Stomach (tissue), 9 donors: ENCODE measurements around the gene SPDYE16. TPM values are rescaled to one million over a fixed set of nuclear protein-coding genes. Genes with fewer than 3 reads are reported as not detected.
"Not testable (repeated sequence)": the region's sequence is repeated elsewhere in the genome, so short reads cannot be mapped to it uniquely, and the experiment has no call there.

Experiments used
- DNase-seq, 2 donors: peaks; one replicate each; pipeline versions ENCODE4 v3.0.0 to v3.0.0-alpha.2; 2013 to 2019
- H3K27ac ChIP-seq, 5 donors: fragments of 200-600 bp in 4 of 5; sonication (generic) in 4 of 5; one replicate each; pipeline ENCODE4 v1.5.1; 2013 to 2019; ENCODE audit warnings: mild to moderate bottlenecking in 1 of 5, moderate library complexity in 1 of 5
- H3K27me3 ChIP-seq, 3 donors: fragments of 200-600 bp; sonication (generic); one replicate each; pipeline ENCODE4 v1.5.1; 2017 to 2019; ENCODE audit warnings: mixed run types in 1 of 3
- H3K36me3 ChIP-seq, 4 donors: fragments of 200-600 bp; sonication (generic); 1 replicate in 3 of 4; 2 replicates in 1 of 4; pipeline ENCODE4 v1.5.1; 2016 to 2019
- H3K4me1 ChIP-seq, 4 donors: fragments of 200-600 bp; sonication (generic); one replicate each; pipeline ENCODE4 v1.5.1; 2016 to 2019
- H3K4me3 ChIP-seq, 4 donors: fragments of 200-600 bp; sonication (generic) in 3 of 4; one replicate each; pipeline ENCODE4 v1.5.1; 2016 to 2019; ENCODE audit warnings: mild to moderate bottlenecking in 1 of 4
- H3K9me3 ChIP-seq, 4 donors: fragments of 200-600 bp; sonication (generic); one replicate each; pipeline ENCODE4 v1.5.1; 2016 to 2019
- WGBS, 5 donors: extraction: QIAGEN DNeasy Blood & Tissue Kit in 3 of 5; methylation state at CpG; one replicate each; pipeline versions ENCODE4 v1.1.5 to v1.1.7; 2013 to 2018; 5-methylcytosine and 5-hydroxymethylcytosine counted together
- intact Hi-C: fragments of 100-400 bp; cut with DNase I; formaldehyde crosslinking; loops from one replicate; pipeline ENCODE4 v1.15.1; 2023; ENCODE audit warnings: low total_unique reads
- polyA plus RNA-seq, 3 donors: library from polyadenylated mRNA; stranded (reverse); fragments of 200-250 nt; gene quantifications; one replicate each; pipeline ENCODE4 v1.2.3, GENCODE V29; 2013
- small RNA-seq, 4 donors: library from RNA; depleted of rRNA; stranded (forward); fragments of <200 nt; gene quantifications; one replicate each; pipeline ENCODE3, GENCODE V24; 2016
- total RNA-seq, 5 donors: library from RNA; depleted of rRNA; stranded (reverse); fragments of >200 nt; gene quantifications; one replicate each; pipeline versions ENCODE4 v1.1.0 to v1.2.3, GENCODE V29; 2014 to 2016
- donor health status: healthy with polysubstance abuse.
- donor health status: Bipolar disorder and iron deficiency.
- donor health status: healthy.

Gene SPDYE16
- total and polyA plus RNA-seq, 8 donors: 0.03 TPM; not detected in 7

DNA sequence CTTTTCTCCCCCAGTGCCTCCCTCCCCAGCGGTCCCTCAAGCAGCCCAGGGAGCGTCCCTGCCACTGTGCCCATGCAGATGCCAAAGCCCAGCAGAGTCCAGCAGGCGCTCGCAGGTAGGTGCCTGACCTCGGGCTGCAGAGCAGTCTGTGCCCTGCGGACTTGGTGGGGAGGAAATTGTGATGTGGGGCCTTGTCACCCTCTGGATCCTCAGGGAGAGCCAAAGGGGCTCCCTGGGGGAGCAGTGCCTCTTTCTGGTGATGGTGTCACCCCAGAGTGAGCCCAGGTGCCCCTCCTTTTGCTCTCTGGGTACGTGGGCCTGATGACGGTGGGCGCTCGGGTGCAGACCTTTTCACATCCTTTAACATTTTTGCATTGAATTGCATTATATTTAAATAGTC is 51.0 kb downstream of the SPDYE16 start:
- H3K27ac ChIP-seq, intact Hi-C loops, H3K27me3 ChIP-seq, H3K4me3 ChIP-seq, H3K9me3 ChIP-seq, H3K4me1 ChIP-seq, DNase-seq: not testable (repeated sequence)
- H3K36me3 ChIP-seq: peaks cover 0 to 12% (median 3%) of the 10 kb centered on the region in 4 donors
- WGBS, 5 donors: 100% methylated on average over 2 to 4 of the region's 10 CpGs; no CpG with 5 or more reads in 2 of the 5 donors

DNA sequence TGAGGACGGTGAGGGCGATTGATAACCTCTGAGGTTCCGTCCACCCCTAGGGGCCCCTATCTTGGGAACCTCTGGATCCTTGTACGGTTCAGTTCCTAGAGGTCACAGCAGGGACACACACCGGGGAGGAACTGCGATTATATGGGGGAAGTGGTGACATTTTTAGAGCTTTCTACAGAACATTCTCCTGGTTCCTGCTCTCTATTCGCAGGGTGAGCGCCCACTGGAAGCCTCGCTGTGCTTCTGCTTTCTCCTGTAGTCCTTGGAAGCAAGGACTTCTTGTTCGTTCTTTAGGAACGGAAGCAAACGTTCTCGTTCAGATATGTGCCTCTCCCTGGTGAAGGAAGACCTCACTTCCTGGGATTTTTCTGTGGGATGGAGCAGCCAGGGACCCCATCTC is 55.1 kb downstream of the SPDYE16 start:
- H3K36me3 ChIP-seq: peaks cover 2 to 21% (median 10%) of the 10 kb centered on the region in 4 donors
- DNase-seq, intact Hi-C loops, H3K27ac ChIP-seq, H3K4me3 ChIP-seq, H3K4me1 ChIP-seq, H3K9me3 ChIP-seq, H3K27me3 ChIP-seq: not testable (repeated sequence)
- 71 to 100% (median 85%) methylated on average over 3 to 7 of the region's 13 CpGs; no CpG with 5 or more reads in 2 of the 5 donors for WGBS, 5 donors

DNA sequence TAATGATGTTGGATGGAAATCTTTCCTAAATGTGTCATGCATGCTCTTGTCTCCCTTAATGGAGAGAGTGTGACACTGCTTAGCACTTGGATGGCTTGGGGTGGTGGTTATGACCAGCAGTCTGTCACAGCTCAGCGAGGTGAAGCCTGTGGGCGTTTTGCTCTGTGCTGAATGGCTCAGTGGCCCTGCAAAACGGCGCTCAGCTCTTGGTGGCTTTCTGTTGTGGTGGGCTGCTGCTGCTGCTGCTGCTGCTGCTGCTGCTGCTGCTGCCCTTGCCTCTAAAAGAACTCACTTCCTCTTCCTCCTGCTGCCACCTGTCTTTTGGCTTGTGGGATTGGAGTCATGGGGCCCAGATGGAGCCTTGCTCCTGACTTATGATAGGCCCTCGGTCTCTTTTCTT is 56.5 kb downstream of the SPDYE16 start:
- H3K4me3 ChIP-seq, intact Hi-C loops, H3K9me3 ChIP-seq, H3K27ac ChIP-seq, DNase-seq, H3K4me1 ChIP-seq, H3K27me3 ChIP-seq: not testable (repeated sequence)
- H3K36me3 ChIP-seq: peaks cover 6 to 28% (median 19%) of the 10 kb centered on the region in 4 donors
- WGBS, 5 donors: 50 to 93% (median 70%) methylated on average over 1 to 2 of the region's 5 CpGs; no CpG with 5 or more reads in 1 of the 5 donors

DNA sequence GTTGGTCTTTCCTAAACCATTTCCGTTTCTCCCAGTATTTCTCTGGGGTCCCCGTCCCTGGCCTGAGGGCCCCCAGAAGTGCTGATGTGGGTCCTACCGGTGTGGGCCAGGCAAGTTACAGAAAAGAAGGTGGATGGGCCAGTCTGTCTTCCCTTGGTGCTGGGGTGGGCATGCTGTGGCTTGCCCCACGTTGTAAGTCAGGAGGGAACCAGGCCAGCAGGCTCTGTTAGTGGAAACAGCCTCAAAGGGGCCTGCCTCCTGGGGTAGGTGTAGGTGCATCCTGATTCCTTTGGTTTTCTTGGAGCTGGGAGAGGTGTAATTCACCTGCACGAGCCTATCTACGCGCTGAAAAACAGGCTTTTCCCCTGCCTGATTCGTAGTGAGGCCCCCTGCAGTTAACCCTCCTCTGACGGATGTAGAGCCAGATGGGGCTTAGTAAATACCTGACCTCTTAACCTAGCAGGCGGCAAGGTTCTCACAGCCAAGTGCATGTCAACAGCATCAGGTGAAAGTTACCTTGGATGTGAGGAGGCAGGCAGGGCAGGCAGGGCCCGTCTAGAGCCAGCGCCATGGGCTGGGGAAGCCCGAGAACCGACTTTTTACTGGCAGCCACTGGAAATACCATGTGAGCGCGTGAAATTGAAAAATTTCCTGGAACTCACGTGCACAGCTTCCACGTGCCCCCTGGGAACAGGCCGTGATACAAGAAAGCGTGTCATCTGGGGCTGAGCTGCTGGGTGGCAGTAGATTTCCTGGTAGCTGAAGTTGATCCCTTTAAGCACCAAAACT is 57.1 kb downstream of the SPDYE16 start:
- H3K36me3 ChIP-seq: peaks cover 6 to 30% (median 23%) of the 10 kb centered on the region in 4 donors
- H3K27ac ChIP-seq, DNase-seq, intact Hi-C loops, H3K9me3 ChIP-seq, H3K4me3 ChIP-seq, H3K27me3 ChIP-seq, H3K4me1 ChIP-seq: not testable (repeated sequence)
- WGBS, 5 donors: 44 to 65% (median 51%) methylated on average over 2 to 6 of the region's 20 CpGs; no CpG with 5 or more reads in 1 of the 5 donors

DNA sequence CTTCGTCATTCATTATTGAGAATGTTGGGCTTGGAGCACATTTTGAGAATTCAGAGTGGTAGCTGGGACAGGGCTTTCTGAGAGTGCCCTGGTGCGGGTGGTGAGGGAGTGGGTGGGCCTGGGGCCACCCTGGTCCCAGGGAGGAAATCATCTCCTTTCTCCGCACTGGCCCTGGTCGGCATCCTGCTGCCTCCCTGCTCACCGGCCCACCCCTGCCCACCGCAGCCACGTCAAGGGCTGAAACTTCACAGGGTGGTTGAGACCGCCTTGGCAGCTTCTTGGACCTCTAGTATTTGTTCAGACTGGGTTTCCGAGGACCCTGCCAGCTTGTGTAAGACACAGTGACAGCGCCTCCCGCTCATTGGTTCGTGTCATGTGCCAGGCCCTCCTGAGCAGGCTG is 58.6 kb downstream of the SPDYE16 start:
- H3K27ac ChIP-seq, H3K9me3 ChIP-seq, H3K4me3 ChIP-seq, DNase-seq, H3K27me3 ChIP-seq, intact Hi-C loops, H3K4me1 ChIP-seq: not testable (repeated sequence)
- WGBS, 5 donors: 88 to 93% (median 90%) methylated on average over 6 to 7 of the region's 12 CpGs; no CpG with 5 or more reads in 2 of the 5 donors
- peaks cover 12 to 44% (median 32%) of the 10 kb centered on the region in 4 donors for H3K36me3 ChIP-seq

DNA sequence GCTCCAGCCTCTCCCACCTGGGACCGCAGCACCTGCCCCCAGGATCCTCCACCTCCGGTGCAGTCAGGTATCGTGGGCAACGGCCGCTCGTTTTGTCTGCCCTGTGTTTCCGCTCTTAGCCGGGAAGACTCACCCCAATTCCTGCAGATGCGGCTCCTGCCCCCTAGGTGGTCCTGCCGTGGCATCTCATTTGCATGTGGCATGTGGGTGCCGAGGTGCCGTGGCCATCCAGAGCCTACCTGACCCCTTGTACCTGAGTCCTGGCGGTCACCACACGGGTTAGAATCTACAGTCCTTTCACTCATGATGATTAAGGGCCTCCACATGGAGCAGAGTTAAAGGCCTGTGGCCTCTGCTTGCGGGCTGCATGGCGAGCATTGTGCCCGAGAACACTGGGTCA is 60.0 kb downstream of the SPDYE16 start:
- DNase-seq, H3K4me3 ChIP-seq, H3K27me3 ChIP-seq, H3K4me1 ChIP-seq, H3K9me3 ChIP-seq, intact Hi-C loops, H3K27ac ChIP-seq: not testable (repeated sequence)
- peaks cover 12 to 48% (median 32%) of the 10 kb centered on the region in 4 donors for H3K36me3 ChIP-seq
- WGBS, 5 donors: 90 to 97% (median 92%) methylated on average over 8 to 17 of the region's 17 CpGs

DNA sequence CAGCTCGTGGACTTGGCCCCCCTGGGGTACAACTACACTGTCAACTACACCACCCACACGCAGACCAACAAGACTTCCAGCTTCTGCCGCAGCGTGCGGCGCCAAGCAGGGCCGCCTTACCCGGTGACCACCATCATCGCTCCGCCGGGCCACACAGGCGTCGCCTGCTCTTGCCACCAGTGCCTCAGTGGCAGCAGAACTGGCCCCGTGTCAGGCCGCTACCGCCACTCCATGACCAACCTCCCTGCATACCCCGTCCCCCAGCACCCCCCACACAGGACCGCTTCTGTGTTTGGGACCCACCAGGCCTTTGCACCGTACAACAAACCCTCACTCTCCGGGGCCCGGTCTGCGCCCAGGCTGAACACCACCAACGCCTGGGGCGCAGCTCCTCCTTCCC is 60.4 kb downstream of the SPDYE16 start:
- H3K4me3 ChIP-seq, H3K27me3 ChIP-seq, H3K9me3 ChIP-seq, H3K4me1 ChIP-seq, DNase-seq, intact Hi-C loops, H3K27ac ChIP-seq: not testable (repeated sequence)
- peaks cover 12 to 48% (median 32%) of the 10 kb centered on the region in 4 donors for H3K36me3 ChIP-seq
- WGBS, 5 donors: 94 to 96% (median 95%) methylated on average over 23 to 24 of the region's 24 CpGs

Small RNA genes within 50 kb of the gene (small RNA-seq; reads per million reads assigned to genes)
- 0 reads per million in 4 donors for gene RF00019

Other genes with a start within 250 kb of the SPDYE16 start
- 1,000 to 10,000 TPM in 1 of 5 donors, 100 to 1,000 TPM in 3, 10 to 100 TPM in 1; 21.8 to 2,022 (median 373) TPM for gene HSPB1, start 240.6 kb downstream of the SPDYE16 start, total RNA-seq
- gene HSPB1, start 240.6 kb downstream of the SPDYE16 start, polyA plus RNA-seq: 1,000 to 10,000 TPM in 1 of 3 donors, 100 to 1,000 TPM in 2; 320 to 2,297 (median 486) TPM
- 10 to 100 TPM; 28.6 to 64.6 (median 56.2) TPM for gene YWHAG, start 184.3 kb downstream of the SPDYE16 start, total RNA-seq
- gene YWHAG, start 184.3 kb downstream of the SPDYE16 start, polyA plus RNA-seq: 10 to 100 TPM; 26.7 to 42.5 (median 41.2) TPM
- under 1 TPM in 1 of 5 donors, not detected in 4; 0.37 TPM for gene SSC4D, start 133.6 kb downstream of the SPDYE16 start, total RNA-seq
- under 1 TPM in 1 of 3 donors, not detected in 2; 0.80 TPM for gene SSC4D, start 133.6 kb downstream of the SPDYE16 start, polyA plus RNA-seq
- 1 to 10 TPM in 1 of 5 donors, not detected in 4; 1.4 TPM for gene ZP3, start 118.3 kb downstream of the SPDYE16 start, total RNA-seq
- 1 to 10 TPM in 2 of 3 donors, under 1 TPM in 1; 0.46 to 7.1 (median 1.3) TPM for gene ZP3, start 118.3 kb downstream of the SPDYE16 start, polyA plus RNA-seq
- gene DTX2, start 81.6 kb downstream of the SPDYE16 start, total RNA-seq: 100 to 1,000 TPM in 2 of 5 donors, 10 to 100 TPM in 3; 20.0 to 252 (median 57.1) TPM
- 10 to 100 TPM; 27.2 to 46.3 (median 37.5) TPM for gene DTX2, start 81.6 kb downstream of the SPDYE16 start, polyA plus RNA-seq
- 10 to 100 TPM in 2 of 5 donors, 1 to 10 TPM in 1, under 1 TPM in 1, not detected in 1; 0.45 to 12.2 (median 6.2) TPM for gene UPK3B, start 32.7 kb downstream of the SPDYE16 start, total RNA-seq
- 1 to 10 TPM in 2 of 3 donors, not detected in 1; 4.0 to 6.6 TPM for gene UPK3B, start 32.7 kb downstream of the SPDYE16 start, polyA plus RNA-seq
- gene POMZP3, start 84.0 kb upstream of the SPDYE16 start, total RNA-seq: 10 to 100 TPM in 2 of 5 donors, 1 to 10 TPM in 1, not detected in 2; 1.1 to 18.1 (median 11.9) TPM
- 10 to 100 TPM in 2 of 3 donors, 1 to 10 TPM in 1; 5.0 to 16.1 (median 15.6) TPM for gene POMZP3, start 84.0 kb upstream of the SPDYE16 start, polyA plus RNA-seq